ENCODE measurements around the gene CHST9.

Gene CHST9

DNA sequence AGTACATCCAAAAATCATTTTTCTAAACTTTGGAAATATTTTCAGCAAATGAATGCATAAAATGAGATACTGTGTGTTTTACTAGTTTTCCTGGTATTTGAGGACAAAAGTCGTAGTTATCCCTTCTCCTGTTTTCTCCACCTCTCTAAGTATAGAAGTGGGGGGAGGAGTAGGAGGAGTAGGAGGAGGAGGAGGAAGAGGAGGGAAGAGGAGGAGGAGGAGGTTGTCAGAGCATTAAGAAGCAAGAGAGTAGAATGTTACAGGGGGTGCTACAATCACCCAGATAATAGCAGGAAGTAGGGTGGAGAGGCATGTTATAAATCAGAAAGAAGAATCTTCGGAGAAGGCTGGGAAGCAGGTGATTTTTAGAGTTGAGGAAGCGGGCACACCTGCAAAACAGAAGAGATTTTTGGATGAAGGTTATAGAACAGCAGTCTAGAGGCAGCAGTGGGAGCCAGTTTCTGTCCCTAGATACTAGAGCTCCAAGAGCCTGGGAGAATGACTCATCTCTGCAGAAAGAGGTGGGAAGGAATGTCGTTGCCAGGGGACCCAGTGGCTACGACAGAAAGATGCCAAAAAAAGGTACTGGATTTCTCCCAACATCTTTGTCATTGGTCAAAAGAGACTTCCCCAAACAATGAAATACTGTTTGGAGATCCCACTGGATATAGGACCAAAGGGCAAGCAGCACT, 275.4 kb downstream of the CHST9 start:
- CTCF ChIA-PET, result no interaction called here
- peaks cover 0 to 5% (median 0%) of the 10 kb centered on the region in 5 experiments for H3K9me3 ChIP-seq (ENCODE audit: control extremely low read depth in 1 of 5, control insufficient read depth in 4 of 5, insufficient read depth in 2 of 5, low read depth in 1 of 5, low read length in 4 of 5)

DNA sequence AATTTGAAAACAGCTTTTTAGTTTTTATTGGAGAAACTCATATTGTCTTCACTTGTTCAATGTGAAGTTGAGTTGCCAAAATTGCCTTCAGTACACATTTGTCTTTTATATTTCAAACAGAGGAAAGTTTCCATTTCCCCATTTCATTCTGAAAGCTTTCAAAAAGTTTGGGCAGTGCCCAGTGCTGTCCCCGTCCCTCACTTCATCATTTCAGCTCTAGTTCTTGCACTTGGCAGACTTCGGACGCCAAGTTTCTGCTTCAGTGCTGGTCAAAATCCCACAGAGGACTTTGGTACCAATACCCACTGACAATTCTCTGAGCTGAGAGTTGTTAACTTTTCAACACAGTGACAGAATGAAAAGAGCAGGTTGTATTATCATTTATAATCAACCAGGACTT, 276.2 kb downstream of the CHST9 start:
- peaks cover 0 to 7% (median 0%) of the 10 kb centered on the region in 5 experiments for H3K9me3 ChIP-seq (ENCODE audit: control extremely low read depth in 1 of 5, control insufficient read depth in 4 of 5, insufficient read depth in 2 of 5, low read depth in 1 of 5, low read length in 4 of 5)
- ChIA-PET POLR2A (no interaction called here), CTCF (no interaction called here)
- WGBS (ENCODE audit: insufficient coverage), result 0% methylated on average over 1 of the region's 3 CpGs
- H3K27me3 ChIP-seq (replicated peaks in 2 of 5; ENCODE audit: control insufficient read depth in 4 of 5, insufficient read depth in 5 of 5, low read length in 4 of 5), result no peaks in the 10 kb centered on the region
- no peak overlapping the region for H3K4me3 ChIP-seq (ENCODE audit: control insufficient read depth in 1 of 7, extremely low read depth in 1 of 7, insufficient read depth in 4 of 7, low read depth in 2 of 7, low read length in 6 of 7)
- DNase-seq, result no peak
- H3K27ac ChIP-seq (ENCODE audit: insufficient read depth in 1 of 2, low read depth in 1 of 2, low read length in 2 of 2, poor library complexity in 1 of 2, severe bottlenecking in 2 of 2), result no peak overlapping the region
- no peaks in the 10 kb centered on the region for H3K36me3 ChIP-seq (ENCODE audit: control insufficient read depth in 4 of 4, insufficient read depth in 4 of 4, low read length in 3 of 4)
- H3K4me1 ChIP-seq (ENCODE audit: control extremely low read depth in 1 of 4, control insufficient read depth in 4 of 4, insufficient read depth in 4 of 4, low read length in 3 of 4), result no peaks in the 10 kb centered on the region

More for the DNA sequence above, 275.4 kb downstream of the CHST9 start:
- H3K4me3 ChIP-seq (ENCODE audit: control insufficient read depth in 1 of 7, extremely low read depth in 1 of 7, insufficient read depth in 4 of 7, low read depth in 2 of 7, low read length in 6 of 7), result no peak overlapping the region
- no peaks in the 10 kb centered on the region for H3K36me3 ChIP-seq (ENCODE audit: control insufficient read depth in 4 of 4, insufficient read depth in 4 of 4, low read length in 3 of 4)
- H3K27ac ChIP-seq (ENCODE audit: insufficient read depth in 1 of 2, low read depth in 1 of 2, low read length in 2 of 2, poor library complexity in 1 of 2, severe bottlenecking in 2 of 2), result no peak overlapping the region
- DNase-seq, result no peak
- WGBS (ENCODE audit: insufficient coverage), result 82% methylated on average over 4 of the region's 5 CpGs
- no peaks in the 10 kb centered on the region for H3K27me3 ChIP-seq (replicated peaks in 2 of 5; ENCODE audit: control insufficient read depth in 4 of 5, insufficient read depth in 5 of 5, low read length in 4 of 5)
- POLR2A ChIA-PET, result no interaction called here
- no peaks in the 10 kb centered on the region for H3K4me1 ChIP-seq (ENCODE audit: control extremely low read depth in 1 of 4, control insufficient read depth in 4 of 4, insufficient read depth in 4 of 4, low read length in 3 of 4)

- H3K27ac ChIP-seq (ENCODE audit: insufficient read depth in 1 of 2, low read depth in 1 of 2, low read length in 2 of 2, poor library complexity in 1 of 2, severe bottlenecking in 2 of 2), result no peak overlapping the region
- no peak overlapping the region for H3K4me3 ChIP-seq (ENCODE audit: control insufficient read depth in 1 of 7, extremely low read depth in 1 of 7, insufficient read depth in 4 of 7, low read depth in 2 of 7, low read length in 6 of 7)
- H3K9me3 ChIP-seq (ENCODE audit: control extremely low read depth in 1 of 5, control insufficient read depth in 4 of 5, insufficient read depth in 2 of 5, low read depth in 1 of 5, low read length in 4 of 5), result peaks cover 0 to 13% (median 0%) of the 10 kb centered on the region in 5 experiments
- no peak for DNase-seq
- H3K4me1 ChIP-seq (ENCODE audit: control extremely low read depth in 1 of 4, control insufficient read depth in 4 of 4, insufficient read depth in 4 of 4, low read length in 3 of 4), result no peaks in the 10 kb centered on the region
- 100% methylated on average over 1 of the region's 5 CpGs for WGBS (ENCODE audit: insufficient coverage)
- ChIA-PET POLR2A (no interaction called here), CTCF (no interaction called here)
- H3K36me3 ChIP-seq (ENCODE audit: control insufficient read depth in 4 of 4, insufficient read depth in 4 of 4, low read length in 3 of 4), result no peaks in the 10 kb centered on the region
- H3K27me3 ChIP-seq (replicated peaks in 2 of 5; ENCODE audit: control insufficient read depth in 4 of 5, insufficient read depth in 5 of 5, low read length in 4 of 5), result no peaks in the 10 kb centered on the region
Measured at GRCh38 chr18:26902291-26902690, 282.8 kb downstream of the CHST9 start.

GRCh38 chr18:26901020-26901419, 284.1 kb downstream of the CHST9 start:
- no peak overlapping the region for H3K4me3 ChIP-seq (ENCODE audit: control insufficient read depth in 1 of 7, extremely low read depth in 1 of 7, insufficient read depth in 4 of 7, low read depth in 2 of 7, low read length in 6 of 7)
- ChIA-PET POLR2A (no interaction called here), CTCF (no interaction called here)
- H3K36me3 ChIP-seq (ENCODE audit: control insufficient read depth in 4 of 4, insufficient read depth in 4 of 4, low read length in 3 of 4), result no peaks in the 10 kb centered on the region
- no peak overlapping the region for H3K27ac ChIP-seq (ENCODE audit: insufficient read depth in 1 of 2, low read depth in 1 of 2, low read length in 2 of 2, poor library complexity in 1 of 2, severe bottlenecking in 2 of 2)
- no peak for DNase-seq
- no peaks in the 10 kb centered on the region for H3K27me3 ChIP-seq (replicated peaks in 2 of 5; ENCODE audit: control insufficient read depth in 4 of 5, insufficient read depth in 5 of 5, low read length in 4 of 5)
- no peaks in the 10 kb centered on the region for H3K4me1 ChIP-seq (ENCODE audit: control extremely low read depth in 1 of 4, control insufficient read depth in 4 of 4, insufficient read depth in 4 of 4, low read length in 3 of 4)
- peaks cover 0 to 13% (median 0%) of the 10 kb centered on the region in 5 experiments for H3K9me3 ChIP-seq (ENCODE audit: control extremely low read depth in 1 of 5, control insufficient read depth in 4 of 5, insufficient read depth in 2 of 5, low read depth in 1 of 5, low read length in 4 of 5)

DNA sequence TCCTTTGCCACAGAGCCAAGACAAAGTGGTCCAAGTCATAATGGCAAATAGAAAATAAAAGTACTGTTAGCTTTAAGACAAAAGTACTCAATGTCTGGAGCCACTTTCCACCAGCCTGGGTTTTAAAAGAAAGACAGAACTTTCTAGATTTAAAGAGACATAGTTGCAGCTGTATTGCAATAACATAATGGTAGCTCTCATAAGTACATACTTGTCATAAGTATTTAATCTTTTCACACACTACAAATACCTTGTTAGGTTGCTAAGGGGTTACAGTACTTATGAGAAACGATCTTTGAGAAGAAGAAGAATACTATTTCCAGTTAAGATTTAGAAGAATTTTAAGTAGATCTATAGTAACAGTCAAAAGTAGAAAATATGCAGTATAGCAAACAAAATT, 290.7 kb downstream of the CHST9 start:
- no peak for DNase-seq
- no peaks in the 10 kb centered on the region for H3K27me3 ChIP-seq (replicated peaks in 2 of 5; ENCODE audit: control insufficient read depth in 4 of 5, insufficient read depth in 5 of 5, low read length in 4 of 5)
- no CpG with 5 or more reads among the region's 1 CpG for WGBS (ENCODE audit: insufficient coverage)
- no peaks in the 10 kb centered on the region for H3K9me3 ChIP-seq (ENCODE audit: control extremely low read depth in 1 of 5, control insufficient read depth in 4 of 5, insufficient read depth in 2 of 5, low read depth in 1 of 5, low read length in 4 of 5)
- no peak overlapping the region for H3K27ac ChIP-seq (ENCODE audit: insufficient read depth in 1 of 2, low read depth in 1 of 2, low read length in 2 of 2, poor library complexity in 1 of 2, severe bottlenecking in 2 of 2)
- ChIA-PET CTCF (no interaction called here), POLR2A (no interaction called here)
- H3K36me3 ChIP-seq (ENCODE audit: control insufficient read depth in 4 of 4, insufficient read depth in 4 of 4, low read length in 3 of 4), result no peaks in the 10 kb centered on the region
- no peak overlapping the region for H3K4me3 ChIP-seq (ENCODE audit: control insufficient read depth in 1 of 7, extremely low read depth in 1 of 7, insufficient read depth in 4 of 7, low read depth in 2 of 7, low read length in 6 of 7)
- no peaks in the 10 kb centered on the region for H3K4me1 ChIP-seq (ENCODE audit: control extremely low read depth in 1 of 4, control insufficient read depth in 4 of 4, insufficient read depth in 4 of 4, low read length in 3 of 4)

DNA sequence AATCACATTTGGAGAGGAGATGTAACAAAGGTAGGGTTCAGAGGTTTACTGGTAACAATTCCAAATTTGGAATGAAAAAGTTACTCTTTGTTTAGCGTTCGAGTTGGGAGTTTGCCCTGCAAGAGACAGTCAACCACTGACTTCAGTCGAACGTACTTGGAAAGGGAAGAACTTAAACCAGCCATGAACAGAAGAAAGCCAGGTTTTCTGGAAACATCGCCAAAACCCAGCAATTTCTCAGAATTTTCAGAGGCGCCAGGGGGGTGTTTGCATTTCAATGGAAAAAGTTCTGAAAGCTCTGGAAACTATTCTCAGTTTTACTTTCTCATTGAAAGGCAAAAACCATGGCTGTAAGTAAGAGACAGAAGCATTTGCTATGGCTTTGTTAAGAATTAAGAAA, 291.1 kb downstream of the CHST9 start:
- Histone ChIP-seq H3K4me3 (ENCODE audit: control insufficient read depth in 1 of 7, extremely low read depth in 1 of 7, insufficient read depth in 4 of 7, low read depth in 2 of 7, low read length in 6 of 7) (no peak overlapping the region), H3K9me3 (ENCODE audit: control extremely low read depth in 1 of 5, control insufficient read depth in 4 of 5, insufficient read depth in 2 of 5, low read depth in 1 of 5, low read length in 4 of 5) (no peaks in the 10 kb centered on the region), H3K4me1 (ENCODE audit: control extremely low read depth in 1 of 4, control insufficient read depth in 4 of 4, insufficient read depth in 4 of 4, low read length in 3 of 4) (no peaks in the 10 kb centered on the region), H3K36me3 (ENCODE audit: control insufficient read depth in 4 of 4, insufficient read depth in 4 of 4, low read length in 3 of 4) (no peaks in the 10 kb centered on the region), H3K27ac (ENCODE audit: insufficient read depth in 1 of 2, low read depth in 1 of 2, low read length in 2 of 2, poor library complexity in 1 of 2, severe bottlenecking in 2 of 2) (no peak overlapping the region), H3K27me3 (replicated peaks in 2 of 5; ENCODE audit: control insufficient read depth in 4 of 5, insufficient read depth in 5 of 5, low read length in 4 of 5) (no peaks in the 10 kb centered on the region)
- WGBS (ENCODE audit: insufficient coverage), result 81% methylated on average over 4 of the region's 6 CpGs
- ChIA-PET CTCF (no interaction called here), POLR2A (no interaction called here)
- DNase-seq, result no peak

GRCh38 chr18:26888259-26888658, 296.8 kb downstream of the CHST9 start:
- Histone ChIP-seq H3K9me3 (ENCODE audit: control extremely low read depth in 1 of 5, control insufficient read depth in 4 of 5, insufficient read depth in 2 of 5, low read depth in 1 of 5, low read length in 4 of 5) (no peaks in the 10 kb centered on the region), H3K27me3 (replicated peaks in 2 of 5; ENCODE audit: control insufficient read depth in 4 of 5, insufficient read depth in 5 of 5, low read length in 4 of 5) (peaks cover 0 to 5% (median 2%) of the 10 kb centered on the region in 5 experiments), H3K4me3 (ENCODE audit: control insufficient read depth in 1 of 7, extremely low read depth in 1 of 7, insufficient read depth in 4 of 7, low read depth in 2 of 7, low read length in 6 of 7) (no peak overlapping the region), H3K36me3 (ENCODE audit: control insufficient read depth in 4 of 4, insufficient read depth in 4 of 4, low read length in 3 of 4) (no peaks in the 10 kb centered on the region), H3K4me1 (ENCODE audit: control extremely low read depth in 1 of 4, control insufficient read depth in 4 of 4, insufficient read depth in 4 of 4, low read length in 3 of 4) (no peaks in the 10 kb centered on the region), H3K27ac (ENCODE audit: insufficient read depth in 1 of 2, low read depth in 1 of 2, low read length in 2 of 2, poor library complexity in 1 of 2, severe bottlenecking in 2 of 2) (no peak overlapping the region)
- CTCF ChIA-PET, result no interaction called here
- WGBS (ENCODE audit: insufficient coverage), result 97% methylated on average over 4 of the region's 4 CpGs
- POLR2A ChIA-PET, result no interaction called here
- no peak for DNase-seq

Data from common myeloid progenitor, CD34-positive (primary cell).